GM12878 (cell line): ENCODE data around the gene MYL6B. TPM values are rescaled to one million over a fixed set of nuclear protein-coding genes. Genes with fewer than 3 reads are reported as not detected.

Experiments used
- ATAC-seq: fragments of 200-7000 bp; cut with Tn5 transposase; 3 replicates; pipeline ENCODE4 v1.9.1; 2020; ENCODE audit warnings: mild to moderate bottlenecking, moderate library complexity
- BruUV-seq: library from RNA; stranded (reverse); fragments of 400-500 nt; replicated peaks from 2 replicates; lab custom pipeline; 2021; lab: Mats Ljungman, UMichigan
- CTCF ChIA-PET: fragments of 300-600 bp; sonication (Branson Sonifier 250); formaldehyde crosslinking; extraction: SDS; loops from one replicate; lab custom pipeline; 2021; ENCODE audit warnings: inconsistent platforms; lab: Yijun Ruan, JAX
- POLR2A ChIA-PET: fragments of 350-600 bp; formaldehyde crosslinking; extraction: SDS; loops from one replicate; lab custom pipeline; 2021; ENCODE audit warnings: inconsistent platforms; lab: Charles Lee
- RAD21 ChIA-PET: fragments of 300-600 bp; sonication (Branson Sonifier 250); formaldehyde crosslinking; loops from one replicate; lab custom pipeline; 2023; ENCODE audit warnings: antibody characterized with exemption; ENCODE audit not compliant: unreplicated experiment; lab: Charles Lee
- SMC1A ChIA-PET: fragments of 300-600 bp; sonication (Branson Sonifier 250); formaldehyde crosslinking; loops from one replicate; lab custom pipeline; 2023; ENCODE audit not compliant: unreplicated experiment, uncharacterized antibody; lab: Charles Lee
- DNase-seq: peaks from one replicate; pipeline ENCODE4 v3.0.0-alpha.2; 2011; ENCODE audit warnings: low read depth, low spot score
- FAIRE-seq: peaks from 3 replicates; lab custom pipeline; 2011; peaks lifted over from hg19 to GRCh38; lab: Jason Lieb, UNC
- H2AFZ ChIP-seq: 2 replicates; pipeline ENCODE4 v1.6.0; 2011; ENCODE audit warnings: low read depth, low read length, control low read depth; ENCODE audit not compliant: control insufficient read depth
- H3K27ac ChIP-seq: 2 replicates; pipeline ENCODE4 v1.5.1; 2011; ENCODE audit warnings: control low read depth; ENCODE audit not compliant: control insufficient read depth, insufficient read depth
- H3K27me3 ChIP-seq, 2 experiments: replicated peaks in 1 of 2; 2 replicates each; pipeline versions ENCODE4 v1.6.0 to v1.6.1; 2011; ENCODE audit warnings: low read length in 1 of 2; ENCODE audit not compliant: control insufficient read depth in 2 of 2, insufficient read depth in 2 of 2
- H3K36me3 ChIP-seq, 2 experiments: 2 replicates each; pipeline ENCODE4 v1.5.1; 2011; ENCODE audit warnings: low read length in 1 of 2; ENCODE audit not compliant: control insufficient read depth in 2 of 2, insufficient read depth in 2 of 2
- H3K4me1 ChIP-seq: 2 replicates; pipeline ENCODE4 v1.6.1; 2011; ENCODE audit warnings: mild to moderate bottlenecking, low read length, moderate library complexity, mixed read lengths; ENCODE audit not compliant: control insufficient read depth, insufficient read depth
- H3K4me2 ChIP-seq: 2 replicates; pipeline ENCODE4 v1.6.0; 2011; ENCODE audit warnings: control low read depth; ENCODE audit not compliant: control insufficient read depth, insufficient read depth
- H3K4me3 ChIP-seq: fragments of 200-600 bp; sonication (generic); 2 replicates; pipeline ENCODE4 v1.5.1; 2016
- H3K79me2 ChIP-seq: 2 replicates; pipeline ENCODE4 v1.6.0; 2011; ENCODE audit warnings: low read length; ENCODE audit not compliant: control insufficient read depth, insufficient read depth
- H3K9ac ChIP-seq: 2 replicates; pipeline ENCODE4 v1.8.0; 2011; ENCODE audit warnings: low read length, control low read depth, mixed read lengths; ENCODE audit not compliant: control insufficient read depth, insufficient read depth
- H3K9me3 ChIP-seq: replicated peaks from 3 replicates; pipeline ENCODE4 v1.5.1; 2011; ENCODE audit warnings: mild to moderate bottlenecking, low read length; ENCODE audit not compliant: control insufficient read depth, insufficient read depth
- H4K20me1 ChIP-seq: 2 replicates; pipeline ENCODE4 v1.6.0; 2011; ENCODE audit not compliant: control insufficient read depth, insufficient read depth
- CEBPB ChIP-seq, 2 experiments: fragments of 150-350 bp in 1 of 2; IDR thresholded peaks; 2 replicates each; pipeline ENCODE4 v1.6.1; 2012 to 2014; ENCODE audit warnings: low read depth in 2 of 2, low read length in 2 of 2, borderline replicate concordance in 1 of 2, inconsistent platforms in 1 of 2
- CREB1 ChIP-seq: IDR thresholded peaks from 2 replicates; pipeline ENCODE4 v1.6.1; 2012; ENCODE audit warnings: low read depth, mild to moderate bottlenecking, inconsistent platforms
- MEF2B ChIP-seq: fragments of 450-650 bp; IDR thresholded peaks from 2 replicates; pipeline ENCODE4 v1.6.1; 2018; ENCODE audit warnings: mild to moderate bottlenecking, moderate library complexity; ENCODE audit not compliant: partially characterized antibody, poor library complexity, severe bottlenecking
- MYB ChIP-seq: fragments of 150-350 bp; IDR thresholded peaks from 2 replicates; pipeline ENCODE4 v1.6.1; 2014; ENCODE audit warnings: mild to moderate bottlenecking, low read depth, low read length, borderline replicate concordance
- RAD21 ChIP-seq: IDR thresholded peaks from 2 replicates; pipeline ENCODE4 v1.6.1; 2011; ENCODE audit warnings: mild to moderate bottlenecking, low read depth, low read length, moderate library complexity; ENCODE audit not compliant: insufficient read depth
- SREBF1 ChIP-seq: IDR thresholded peaks from 2 replicates; pipeline ENCODE4 v1.6.1; 2012; ENCODE audit warnings: mild to moderate bottlenecking, low read length
- TCF12 ChIP-seq: IDR thresholded peaks from 2 replicates; pipeline ENCODE4 v1.6.1; 2011; ENCODE audit warnings: low read depth, mild to moderate bottlenecking, low read length
- WGBS: methylation state at CpG from one replicate; pipeline ENCODE4 v1.1.6; 2016; ENCODE audit warnings: low lambda C conversion rate; ENCODE audit not compliant: insufficient replicate concordance, insufficient coverage; ENCODE audit errors: missing lambda C conversion rate; 5-methylcytosine and 5-hydroxymethylcytosine counted together
- in situ Hi-C: fragments of 300-500 bp; cut with MboI; formaldehyde crosslinking; loops from 9 replicates; pipeline ENCODE4 v1.14.3; 2018; ENCODE audit warnings: mixed read lengths
- intact Hi-C: fragments of 100-400 bp; cut with micrococcal nuclease; formaldehyde crosslinking; loops from one replicate; pipeline ENCODE4 v1.14.2; 2022; ENCODE audit not compliant: unreplicated experiment
- polyA plus RNA-seq, 11 experiments: library from polyadenylated mRNA; depleted of rRNA in 4 of 11; unstranded in 6 of 11; stranded (reverse) in 5 of 11; fragments of >200 nt; fragmentation: Nextera tagmentation in 4 of 11; fragmentation: Illumina TruSeq in 1 of 11; extraction: Ambion mirVana in 4 of 11; extraction: Trizol in 1 of 11; gene quantifications; 1 replicate in 1 of 11; 2 replicates in 10 of 11; pipeline versions ENCODE4 v1.2.1 to v1.2.3, GENCODE V29; 2011 to 2016; ENCODE audit warnings: inconsistent platforms in 2 of 11, missing spikeins in 2 of 11, low read depth in 1 of 11
- total RNA-seq, 4 experiments: library from RNA; depleted of rRNA in 3 of 4; stranded (reverse); fragments of >200 nt in 3 of 4; fragmentation: Illumina TruSeq in 1 of 4; extraction: Trizol in 1 of 4; gene quantifications; 2 replicates each; pipeline versions ENCODE4 v1.2.1 to v1.2.3, GENCODE V29; 2013 to 2021
- TF ChIP-seq, protein P1 (sequence below): IDR thresholded peaks from 2 replicates; pipeline ENCODE4 v1.6.1; 2011; ENCODE audit warnings: low read depth, mild to moderate bottlenecking, low read length, moderate library complexity, borderline replicate concordance; ENCODE audit errors: extremely low read depth

MYL6B gene
- total and polyA plus RNA-seq, 10 of the 15 experiments (the other 5 are each of a cell fraction or from before 2014, with no cell fraction given), result 75.5 to 153 (median 114) TPM

DNA sequence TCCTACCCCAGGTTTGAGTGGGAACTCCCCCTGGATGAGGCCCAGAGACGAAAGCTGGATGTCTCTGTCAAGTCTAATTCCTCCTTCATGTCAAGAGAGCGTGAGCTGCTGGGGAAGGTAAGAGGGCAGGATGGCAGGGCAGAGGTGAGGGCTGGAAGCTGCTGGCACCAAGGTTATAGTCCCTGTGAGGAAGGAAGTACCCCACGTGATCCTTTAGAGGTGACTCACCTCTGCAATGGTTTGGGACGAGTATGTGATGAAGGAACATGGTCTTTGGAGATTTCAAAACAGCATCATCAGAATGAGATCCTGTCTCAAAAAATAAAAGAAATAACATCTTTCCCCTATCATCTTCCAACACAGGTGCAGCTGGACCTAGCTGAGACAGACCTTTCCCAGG lies 9.2 kb upstream of the MYL6B start:
- ChIA-PET POLR2A (interaction anchor here (1.2 to 2.2 kb wide), 3 partner anchors 10 to 23 kb away, joined by 3 to 6 read pairs (median 4); partner anchors contain the start of gene ESYT1), CTCF (interaction anchor here (1.0 to 1.2 kb wide), 4 partner anchors 14 to 115 kb away, joined by 3 to 4 read pairs (median 3); partner anchors contain the start of genes ANKRD52 and ESYT1), RAD21 (no interaction called here), SMC1A (interaction anchor here (0.8 to 1.2 kb wide), 2 partner anchors 9 to 14 kb away, joined by 3 read pairs; partner anchors contain the start of gene MYL6B)
- no peak for FAIRE-seq
- Histone ChIP-seq H3K27ac (no peak overlapping the region), H3K9ac (no peak overlapping the region), H4K20me1 (no peaks in the 10 kb centered on the region), H3K79me2 (no peaks in the 10 kb centered on the region), H3K4me3 (no peak overlapping the region), H3K36me3 (peaks cover 13 to 16% of the 10 kb centered on the region in 2 experiments), H3K4me1 (no peaks in the 10 kb centered on the region), H2AFZ (no peak overlapping the region), H3K4me2 (no peak overlapping the region), H3K9me3 (no peaks in the 10 kb centered on the region), H3K27me3 (no peaks in the 10 kb centered on the region)
- in situ Hi-C loops, result no loop called here
- no peak for ATAC-seq
- BruUV-seq, result no TSS peak
- WGBS, result 50% methylated on average over 4 of the region's 4 CpGs
- intact Hi-C loops, result no loop called here
- DNase-seq, result no peak
- TF ChIP-seq, protein P1, sequence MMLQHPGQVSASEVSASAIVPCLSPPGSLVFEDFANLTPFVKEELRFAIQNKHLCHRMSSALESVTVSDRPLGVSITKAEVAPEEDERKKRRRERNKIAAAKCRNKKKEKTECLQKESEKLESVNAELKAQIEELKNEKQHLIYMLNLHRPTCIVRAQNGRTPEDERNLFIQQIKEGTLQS, result no peak
- no peak for TF ChIP-seq MYB
- TF ChIP-seq CEBPB (IDR thresholded peaks at IDR 0.05; ENCODE audit: borderline replicate concordance in 1 of 2, low read depth in 2 of 2, low read length in 2 of 2), result no peak
- no peak for TF ChIP-seq RAD21

DNA sequence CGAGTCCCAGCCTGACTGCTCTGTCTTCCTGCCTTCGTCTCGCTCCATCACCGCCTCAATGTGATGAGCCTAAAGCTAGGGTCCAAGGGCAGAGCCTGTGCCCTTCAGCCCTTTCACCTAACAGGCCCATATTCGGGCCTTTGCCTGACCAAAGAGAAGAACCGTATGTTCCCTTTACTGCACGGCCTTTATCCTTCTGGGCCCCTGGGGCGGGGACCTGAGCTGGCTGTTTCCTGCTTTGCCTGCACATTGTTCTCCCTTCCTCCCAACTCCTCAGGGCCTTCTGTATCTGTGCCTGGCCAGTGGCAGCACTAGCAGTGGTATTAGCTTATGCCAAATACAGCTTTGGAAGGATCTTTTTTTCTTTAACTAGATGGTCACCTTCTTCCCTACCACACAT lies 8.5 kb upstream of the MYL6B start:
- H4K20me1 ChIP-seq, result no peaks in the 10 kb centered on the region
- in situ Hi-C loops (no loop called here), intact Hi-C loops (no loop called here)
- no peak overlapping the region for H3K27ac ChIP-seq
- 83% methylated on average over 8 of the region's 8 CpGs for WGBS
- no peak overlapping the region for H3K4me2 ChIP-seq
- SMC1A ChIA-PET, result interaction anchor here (0.8 to 1.2 kb wide), 2 partner anchors 8 to 14 kb away, joined by 3 read pairs; partner anchors contain the start of gene MYL6B
- no TSS peak for BruUV-seq
- no peaks in the 10 kb centered on the region for H3K27me3 ChIP-seq
- no peaks in the 10 kb centered on the region for H3K9me3 ChIP-seq
- H3K4me3 ChIP-seq, result no peak overlapping the region
- DNase-seq, result no peak
- no peaks in the 10 kb centered on the region for H3K79me2 ChIP-seq
- no peak overlapping the region for H3K9ac ChIP-seq
- POLR2A ChIA-PET, result interaction anchor here (0.9 to 2.2 kb wide), 3 partner anchors 14 to 320 kb away, joined by 4 to 6 read pairs (median 4); partner anchors contain the start of gene MYL6
- no peak for FAIRE-seq
- RAD21 ChIA-PET, result no interaction called here
- H2AFZ ChIP-seq, result no peak overlapping the region
- no peaks in the 10 kb centered on the region for H3K4me1 ChIP-seq
- CTCF ChIA-PET, result interaction anchor here (1.0 to 1.3 kb wide), 4 partner anchors 15 to 115 kb away, joined by 3 to 4 read pairs (median 4); partner anchors contain the start of gene ANKRD52
- TF ChIP-seq TCF12 (no peak), SREBF1 (no peak), CREB1 (no peak), MEF2B (no peak)
- H3K36me3 ChIP-seq, result peaks cover 11 to 16% of the 10 kb centered on the region in 2 experiments; a peak in 3 of 4 replicates
- ATAC-seq, result no peak
